ENCODE data around the gene KCNA2.
A peak's percentile ranks its signal among the peaks of the same experiment; 100 is the strongest.

KCNA2 gene

DNA sequence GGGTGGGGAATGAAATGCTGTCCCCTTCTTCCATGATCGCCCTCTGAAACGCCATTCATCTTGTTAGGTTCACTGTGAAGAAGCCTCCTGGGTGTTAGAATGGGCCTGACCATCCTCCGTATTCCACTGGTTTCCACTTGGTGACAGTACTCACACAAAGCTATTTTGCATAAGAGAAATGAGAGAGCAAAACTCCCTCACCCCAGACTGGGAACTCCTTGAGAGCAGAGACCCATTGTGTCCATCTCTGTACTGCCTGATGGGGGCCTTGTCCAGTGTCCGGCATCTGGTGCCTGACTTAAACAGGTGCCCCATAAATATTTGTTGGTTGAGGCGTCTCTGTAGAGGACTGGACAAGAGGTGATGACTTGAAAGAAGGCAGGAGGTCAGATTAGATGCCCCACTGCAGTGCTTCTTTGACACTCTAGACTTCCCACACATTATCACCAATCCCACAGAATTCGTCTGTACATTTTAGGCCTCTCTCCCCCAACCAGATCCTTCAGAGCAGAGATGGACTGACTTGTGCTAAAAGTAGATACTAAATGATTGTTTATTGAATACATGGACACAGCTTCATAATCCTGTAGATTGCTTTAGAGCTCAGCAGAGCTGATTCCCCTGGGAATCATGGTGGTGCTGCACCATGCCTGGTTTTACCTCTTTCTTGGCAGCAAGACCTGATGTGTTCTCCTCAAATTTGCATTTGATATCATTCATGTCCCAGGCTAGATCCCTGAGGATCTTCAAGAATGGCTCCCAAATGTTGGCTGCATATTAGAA is 22.4 kb upstream of the KCNA2 start:
- no peak for DNase-seq

DNA sequence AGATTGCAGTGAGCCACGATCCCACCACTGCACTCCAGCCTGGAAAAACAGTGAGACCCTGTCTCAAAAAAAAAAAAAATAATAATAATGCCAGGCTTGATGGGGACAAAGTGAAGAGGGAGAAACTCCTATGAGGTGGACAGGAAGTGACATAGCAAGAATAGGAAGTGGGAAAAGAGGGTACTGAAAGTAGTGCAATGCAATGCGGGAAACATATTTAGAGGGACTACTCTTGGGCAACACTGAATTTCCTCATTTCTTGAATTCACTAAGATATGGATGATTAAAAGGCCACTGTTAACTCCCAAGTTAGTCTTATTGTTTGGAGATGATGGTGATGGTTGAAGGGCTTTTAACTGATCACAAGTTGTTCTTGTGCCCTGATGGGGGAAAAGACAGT is 21.6 kb upstream of the KCNA2 start:
- no peak for DNase-seq

- no peak for DNase-seq
Measured at GRCh38 chr1:110626889-110627288, 20.7 kb upstream of the KCNA2 start.

DNA sequence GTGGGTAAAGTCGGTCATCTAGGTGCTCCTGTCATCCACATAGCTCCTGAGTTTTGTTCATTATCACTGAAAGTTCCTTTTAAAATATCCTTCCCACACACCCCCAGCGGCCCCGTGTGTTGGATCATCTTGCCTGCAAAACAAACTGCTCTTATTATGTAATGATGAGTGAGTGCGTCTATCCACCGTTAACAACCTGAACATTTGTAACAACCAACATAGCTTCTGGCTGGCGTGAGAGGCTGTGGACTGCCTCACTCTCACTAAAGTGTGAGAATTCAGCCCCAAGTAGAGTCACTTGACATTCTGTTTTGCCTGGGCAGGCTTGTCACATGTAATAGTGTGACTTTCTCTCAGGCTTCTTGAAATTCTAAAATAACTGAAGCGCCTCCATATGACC is 14.5 kb upstream of the KCNA2 start:
- DNase-seq: no peak

DNA sequence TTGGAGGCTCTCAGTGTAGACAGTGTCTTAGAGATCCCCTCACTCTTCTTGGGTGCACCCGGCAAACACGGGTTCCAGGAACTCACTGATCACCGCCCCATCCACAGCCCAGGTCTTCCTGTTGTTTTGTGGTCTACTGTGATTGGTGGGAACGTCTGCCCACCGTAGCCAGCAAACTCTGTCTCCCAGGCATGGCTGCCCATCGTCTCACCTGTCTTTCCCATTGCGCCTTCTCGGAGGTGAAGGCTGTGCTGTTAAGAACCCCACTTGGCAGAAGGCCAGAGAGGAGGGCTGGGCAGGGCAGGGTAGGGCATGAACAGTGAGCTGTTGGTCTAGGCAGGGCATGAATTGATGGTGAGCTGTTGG is 14.1 kb upstream of the KCNA2 start:
- DNase-seq: no peak

DNA sequence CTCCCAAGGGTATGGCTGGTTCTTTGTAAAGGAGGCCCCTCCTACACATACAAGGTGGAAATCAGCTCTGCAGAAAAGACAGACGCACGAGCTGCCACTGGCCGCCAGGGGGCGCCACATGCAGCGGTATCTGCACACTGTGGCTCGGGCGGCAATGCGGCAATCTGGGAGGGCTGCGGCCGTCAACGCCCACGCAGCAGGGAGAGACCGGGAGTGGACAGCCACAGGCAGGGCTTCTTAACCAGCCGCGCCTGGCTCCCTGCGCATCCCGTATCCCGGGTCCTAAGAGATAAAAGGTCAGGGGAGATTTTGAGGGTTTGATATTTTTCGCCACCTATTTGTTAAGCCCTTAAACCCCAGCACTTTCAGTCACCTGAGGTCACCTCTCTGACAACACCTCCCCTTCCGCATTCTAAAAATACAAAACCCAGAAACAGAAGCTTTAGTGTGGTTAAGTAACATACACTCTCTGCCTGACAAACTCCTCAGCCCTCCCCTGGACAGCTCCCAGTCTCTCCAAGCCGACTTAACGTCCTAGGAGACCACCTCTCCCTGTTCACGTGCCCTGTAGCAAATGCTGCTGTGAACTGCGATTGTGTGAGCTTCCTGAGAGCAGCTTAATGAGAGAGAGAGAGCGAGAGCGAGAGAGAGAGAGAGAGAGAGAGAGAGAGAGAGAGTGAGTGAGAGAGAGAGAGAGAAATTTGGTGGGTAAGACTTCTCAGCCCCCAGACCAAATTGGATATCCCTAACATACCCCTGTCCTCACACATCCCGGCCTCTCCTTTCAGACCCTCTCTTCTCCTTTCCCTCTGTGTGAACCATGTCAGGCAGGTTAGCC is 13.5 kb upstream of the KCNA2 start:
- DNase-seq: peak; percentile 90

DNA sequence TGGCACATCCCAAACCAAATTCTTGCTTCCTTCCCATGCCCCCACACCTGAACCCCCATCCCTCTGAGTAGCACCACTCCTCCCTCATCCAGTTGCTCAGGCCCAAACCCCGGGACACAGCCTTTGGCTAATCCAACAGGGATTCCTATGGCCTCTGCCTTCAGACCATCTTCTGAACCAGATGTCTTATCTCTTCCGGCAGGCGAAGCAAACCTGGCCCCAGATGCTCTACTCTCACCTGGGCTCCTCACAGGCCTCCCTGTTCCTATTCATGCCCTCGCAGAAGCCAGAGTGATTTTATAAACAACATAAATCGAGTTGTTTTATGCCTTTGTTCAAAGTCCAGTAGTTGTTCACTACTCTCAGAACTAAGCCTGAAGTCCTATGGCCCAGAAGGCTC is 12.5 kb upstream of the KCNA2 start:
- no peak for DNase-seq

DNA sequence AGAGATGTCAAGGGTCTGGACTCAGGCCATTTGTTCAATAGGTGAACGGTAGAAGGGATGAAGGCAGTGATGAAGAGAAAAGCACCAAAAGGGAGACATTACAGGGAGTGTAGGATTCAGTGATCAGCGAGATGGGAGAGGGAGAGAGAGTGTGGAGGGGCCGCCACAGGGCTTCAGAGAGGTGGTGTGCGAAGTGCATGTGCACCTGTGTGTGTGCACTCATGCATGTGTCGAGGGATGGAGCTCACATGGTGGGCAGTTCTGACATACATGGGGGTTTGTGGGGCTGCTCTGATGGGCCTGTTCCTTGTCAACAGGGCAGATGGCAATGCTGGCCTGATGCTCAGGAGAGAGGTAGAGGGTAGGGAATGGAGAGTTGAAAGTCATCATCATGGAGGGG is 11.4 kb upstream of the KCNA2 start:
- DNase-seq: no peak

- DNase-seq: no peak
Measured at GRCh38 chr1:110617116-110617515, 11.0 kb upstream of the KCNA2 start.

- no peak for DNase-seq
Measured at GRCh38 chr1:110616587-110616986, 10.4 kb upstream of the KCNA2 start.

DNA sequence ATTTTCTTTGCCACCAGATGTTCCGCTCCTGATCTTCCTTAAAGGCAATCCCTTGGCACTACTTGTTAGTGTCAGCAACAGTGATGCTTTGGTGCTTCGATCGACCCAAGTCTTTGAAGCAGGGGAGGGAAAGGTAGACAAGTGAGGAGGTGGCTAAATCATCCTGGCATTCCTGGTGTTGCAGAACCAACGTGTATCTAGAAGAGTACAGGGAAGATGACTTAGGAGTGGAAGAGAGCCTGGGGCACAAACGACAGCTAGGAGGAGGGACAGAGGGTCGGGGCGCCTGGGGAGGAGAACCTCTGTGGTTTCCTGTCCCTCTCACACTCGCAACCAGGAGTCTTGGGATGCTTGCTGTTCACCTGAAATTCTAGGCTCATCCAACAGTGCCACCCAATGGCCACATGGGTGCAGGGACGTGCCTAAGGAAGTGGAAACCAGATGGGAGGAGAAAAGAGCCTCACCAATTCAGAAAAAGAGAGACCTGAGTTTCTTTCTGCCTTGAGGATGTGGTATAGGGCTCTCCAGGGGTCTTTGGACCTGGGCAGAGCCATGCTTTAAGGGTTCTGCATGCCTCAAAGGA is 9.5 kb upstream of the KCNA2 start:
- DNase-seq: peak; percentile 65

GRCh38 chr1:110612060-110612745 is 6.0 kb upstream of the KCNA2 start:
- DNase-seq: no peak

DNA sequence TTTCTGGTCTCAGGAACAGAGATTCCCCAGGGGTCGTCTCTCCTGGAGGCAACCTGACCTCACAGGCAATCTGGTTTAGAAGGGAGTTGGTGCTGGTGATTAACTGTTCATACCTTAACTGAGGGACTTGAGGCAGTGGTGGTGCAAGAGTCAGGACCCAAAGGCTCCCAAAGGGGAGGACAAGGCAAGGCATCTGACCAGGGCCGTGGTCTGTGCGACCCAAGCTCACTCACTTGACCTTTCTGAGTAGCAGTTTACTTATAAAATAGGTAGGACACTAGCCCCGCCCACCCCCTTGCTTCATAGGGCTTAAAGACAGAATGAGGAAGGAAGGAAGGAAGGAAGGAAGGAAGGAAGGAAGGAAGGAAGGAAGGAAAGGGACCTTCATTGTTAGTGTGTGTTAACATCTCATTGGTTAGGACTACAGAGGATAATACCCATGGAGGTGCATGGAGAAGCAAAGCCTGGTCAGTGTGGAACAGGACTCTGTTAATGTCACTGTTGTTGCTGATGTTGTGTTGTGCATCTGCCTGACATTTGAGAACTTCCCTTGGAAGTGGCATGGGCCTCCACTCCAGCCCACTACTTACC is 4.6 kb upstream of the KCNA2 start:
- DNase-seq: no peak

GRCh38 chr1:110610084-110610483 is 3.9 kb upstream of the KCNA2 start:
- no peak for DNase-seq

GRCh38 chr1:110608247-110608646 is 2.1 kb upstream of the KCNA2 start:
- DNase-seq: no peak

GRCh38 chr1:110607536-110608230 is 1.5 kb upstream of the KCNA2 start:
- DNase-seq: no peak

- DNase-seq: peak; percentile 10
Measured at GRCh38 chr1:110606657-110607535, 738 bp upstream of the KCNA2 start.

GRCh38 chr1:110605446-110605845 is 712 bp downstream of the KCNA2 start:
- no peak for DNase-seq

- no peak for DNase-seq
Measured at GRCh38 chr1:110604586-110605148, 1.5 kb downstream of the KCNA2 start.

DNA sequence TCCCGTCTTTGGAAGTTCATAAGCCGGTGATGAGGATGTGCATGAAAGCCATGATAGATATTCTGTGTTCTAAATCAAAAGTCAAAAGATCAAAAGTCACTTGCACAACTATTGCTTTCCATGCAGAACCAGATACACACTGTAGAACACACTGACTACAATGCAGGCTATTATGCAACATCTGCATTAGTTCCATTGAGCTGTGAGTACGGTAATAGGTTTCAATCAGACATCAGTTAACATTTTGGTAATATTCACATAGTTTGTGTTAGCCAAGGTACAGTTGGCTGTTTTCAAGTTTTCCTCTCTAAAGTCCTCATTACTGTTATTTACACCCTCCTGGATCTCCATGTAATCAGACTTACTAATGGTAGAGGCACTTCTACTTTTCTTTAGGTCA is 3.1 kb downstream of the KCNA2 start:
- DNase-seq: no peak

- no peak for DNase-seq
Measured at GRCh38 chr1:110602466-110602865, 3.7 kb downstream of the KCNA2 start.

Measured in stimulated activated CD4-positive, alpha-beta T cell treated with anti-CD3 and anti-CD28 coated beads, Interleukin-4, amount 100 ng/mL, for 24 hours (primary cell).